GM12892 (cell line): ENCODE measurements around the gene ARPP21.

Experiments used
- POLR2A ChIP-seq: IDR thresholded peaks from 2 replicates; pipeline ENCODE4 v1.6.1; 2011; ENCODE audit warnings: low read depth, low read length, control low read depth
- POLR2AphosphoS5 ChIP-seq: IDR thresholded peaks from 2 replicates; pipeline ENCODE4 v1.6.1; 2011; ENCODE audit warnings: low read depth, low read length, control low read depth
- TAF1 ChIP-seq: IDR thresholded peaks from 2 replicates; pipeline ENCODE4 v1.6.1; 2011; ENCODE audit warnings: low read depth, mild to moderate bottlenecking, control low read depth, low read length, borderline replicate concordance

GRCh38 chr3:35772381-35773015 lies 133.2 kb downstream of the ARPP21 start:
- TF ChIP-seq POLR2A (no peak), POLR2AphosphoS5 (no peak), TAF1 (no peak)
